ENCODE measurements around the gene CYP4F12. TPM values are rescaled to one million over a fixed set of nuclear protein-coding genes. Genes with fewer than 3 reads are reported as not detected.

CYP4F12 gene
- total RNA-seq, 1 experiment from 2014 or later: 1.7 TPM

- ChIA-PET CTCF (no interaction called here), POLR2A (no interaction called here)
- H3K9me3 ChIP-seq (ENCODE audit: control insufficient read depth, insufficient read depth, low read depth, low read length): no peaks in the 10 kb centered on the region
- in situ Hi-C loops (cut with HindIII; ENCODE audit: low pct_unique_long_range_greater_than_20kb, low sequenced_read_pairs) (no loop called here), intact Hi-C loops (cut with micrococcal nuclease; ENCODE audit: unreplicated experiment) (no loop called here)
- no peak overlapping the region for H3K27ac ChIP-seq (ENCODE audit: low read length)
- ATAC-seq: no peak
- BruUV-seq (replicated peaks): no TSS peak
- no peaks in the 10 kb centered on the region for H3K36me3 ChIP-seq (ENCODE audit: control insufficient read depth, insufficient read depth, low read length)
- no peak for DNase-seq (ENCODE audit: low read depth, low spot score)
- H3K4me3 ChIP-seq (ENCODE audit: low read depth in 2 of 2, low read length in 2 of 2): no peak overlapping the region
- H3K27me3 ChIP-seq (ENCODE audit: control insufficient read depth, insufficient read depth, low read length): peaks cover 4% of the 10 kb centered on the region
- TF ChIP-seq CTCF (IDR thresholded peaks at IDR 0.05) (no peak), SIN3A (IDR thresholded peaks at IDR 0.05; ENCODE audit: borderline replicate concordance, insufficient read depth, low read depth, low read length) (no peak), POLR2AphosphoS5 (IDR thresholded peaks at IDR 0.05; ENCODE audit: low read depth, low read length) (no peak), REST (IDR thresholded peaks at IDR 0.05; ENCODE audit: insufficient read depth in 1 of 2, low read depth in 2 of 2, low read length in 1 of 2) (no peak), TCF7L2 (IDR thresholded peaks at IDR 0.05; ENCODE audit: low read depth, low read length) (no peak)
- no peaks in the 10 kb centered on the region for H3K4me1 ChIP-seq (ENCODE audit: control insufficient read depth, insufficient read depth, low read length)
These were observed 50.1 kb downstream of the CYP4F12 start for GRCh38 chr19:15722956-15723355.

GRCh38 chr19:15727724-15728123 lies 54.8 kb downstream of the CYP4F12 start, which contains the start of gene OR10H2:
Gene OR10H2, plus strand, starts transcription at chr19:15728024. Its CDS starts 20 bp downstream, at chr19:15728044.
- ChIA-PET POLR2A (no interaction called here), CTCF (no interaction called here)
- in situ Hi-C loops (cut with HindIII; ENCODE audit: low pct_unique_long_range_greater_than_20kb, low sequenced_read_pairs) (no loop called here), intact Hi-C loops (cut with micrococcal nuclease; ENCODE audit: unreplicated experiment) (no loop called here)
- Histone ChIP-seq H3K27ac (ENCODE audit: low read length) (no peak within 1 kb of the TSS), H3K27me3 (ENCODE audit: control insufficient read depth, insufficient read depth, low read length) (no peaks in the 10 kb centered on the region), H3K36me3 (ENCODE audit: control insufficient read depth, insufficient read depth, low read length) (no peaks in the 10 kb centered on the region), H3K4me1 (ENCODE audit: control insufficient read depth, insufficient read depth, low read length) (no peaks in the 10 kb centered on the region), H3K4me3 (ENCODE audit: low read depth in 2 of 2, low read length in 2 of 2) (no peak within 1 kb of the TSS), H3K9me3 (ENCODE audit: control insufficient read depth, insufficient read depth, low read depth, low read length) (no peaks in the 10 kb centered on the region)
- BruUV-seq (replicated peaks): no TSS peak
- DNase-seq (ENCODE audit: low read depth, low spot score): no peak
- no peak for ATAC-seq
- TF ChIP-seq TCF7L2 (IDR thresholded peaks at IDR 0.05; ENCODE audit: low read depth, low read length) (no peak), CTCF (IDR thresholded peaks at IDR 0.05) (no peak), SIN3A (IDR thresholded peaks at IDR 0.05; ENCODE audit: borderline replicate concordance, insufficient read depth, low read depth, low read length) (no peak), POLR2AphosphoS5 (IDR thresholded peaks at IDR 0.05; ENCODE audit: low read depth, low read length) (no peak), REST (IDR thresholded peaks at IDR 0.05; ENCODE audit: insufficient read depth in 1 of 2, low read depth in 2 of 2, low read length in 1 of 2) (no peak)
